GM19240 (cell line): Measurements from ENCODE around the gene STAMBP.
"Not testable (repeated sequence)": the region's sequence is repeated elsewhere in the genome, so short reads cannot be mapped to it uniquely, and the experiment has no call there.

ENCODE experiments used
- DNase-seq: peaks from one replicate; pipeline ENCODE4 v3.0.0; 2011; ENCODE audit warnings: low spot score; ENCODE audit not compliant: insufficient read length

The STAMBP gene

GRCh38 chr2:73828818-73829570 lies at the start of gene STAMBP:
STAMBP (plus strand) TSS chr2:73828961; CDS start chr2:73830857, 1,896 bp downstream.
- DNase-seq: peak; percentile 83

DNA sequence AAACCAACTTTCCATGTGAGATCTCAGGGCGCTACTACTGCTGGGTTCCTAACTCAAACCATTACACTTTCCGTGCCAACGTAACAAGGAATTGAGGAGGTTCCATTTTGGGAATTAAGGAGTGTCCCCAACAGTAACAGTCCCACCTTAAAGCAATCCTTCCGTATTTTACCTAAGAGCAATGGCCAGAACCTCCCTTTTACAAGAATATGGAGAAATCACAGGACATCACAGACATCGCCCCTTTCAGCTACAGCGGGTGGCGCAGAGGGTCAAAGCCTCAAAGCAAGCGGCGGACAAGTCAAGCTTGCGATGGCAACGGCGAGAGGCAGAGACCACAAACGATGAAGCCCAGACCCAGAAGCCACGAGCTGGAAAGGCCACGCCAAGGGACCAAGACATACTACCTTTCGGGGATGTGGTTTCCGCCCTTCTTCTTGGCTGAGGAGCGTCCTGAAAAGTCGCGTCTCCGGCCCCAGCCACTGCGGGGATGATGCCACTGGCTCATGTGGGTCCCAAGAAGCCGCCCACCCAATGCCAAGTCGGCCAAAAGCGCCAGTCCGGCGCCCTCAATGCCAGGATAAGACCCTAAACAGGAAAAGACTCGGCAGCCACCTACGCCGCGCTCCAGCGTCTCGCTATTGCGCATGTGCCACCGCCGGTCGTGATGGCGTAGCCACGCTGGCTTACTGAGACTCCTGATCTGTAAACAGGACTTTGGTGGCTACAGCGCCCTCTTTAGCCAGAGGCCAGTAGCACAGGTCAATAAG lies 49.1 kb upstream of the STAMBP start, which contains the start of gene DUSP11:
DUSP11 (minus strand) TSS at position 637 of the 770 bp plus-strand sequence; CDS start at position 508, 129 bp downstream.
- peak; percentile 88 for DNase-seq

- DNase-seq: no peak
Observed at GRCh38 chr2:73780237-73780582, 48.6 kb upstream of the STAMBP start.

GRCh38 chr2:73783402-73783801 lies 45.4 kb upstream of the STAMBP start:
- not testable (repeated sequence) for DNase-seq

DNA sequence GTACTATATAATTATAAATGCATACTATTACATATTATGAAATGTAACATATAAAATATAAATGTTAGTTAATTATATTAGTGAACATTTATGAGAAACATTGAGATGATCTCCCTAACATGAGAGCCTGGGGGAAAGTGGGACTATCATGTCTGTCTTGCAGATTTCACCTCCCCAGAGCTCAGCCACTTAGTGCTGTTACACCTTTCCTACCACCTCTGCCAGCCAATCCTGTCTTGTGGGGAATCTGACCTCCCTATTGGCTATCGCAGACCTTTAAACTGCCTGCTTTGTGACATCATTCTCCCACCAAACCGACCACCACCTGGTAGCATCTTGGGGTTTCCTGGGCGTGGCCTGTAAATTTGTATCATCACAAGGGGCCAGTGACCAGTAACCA lies 44.9 kb upstream of the STAMBP start, which contains the start of gene C2orf78:
C2orf78 (plus strand) TSS at position 301 of the 400 bp plus-strand sequence. CDS start 127 bp downstream, outside the sequence.
- not testable (repeated sequence) for DNase-seq

- DNase-seq: no peak
Observed at GRCh38 chr2:73811878-73812277, 16.9 kb upstream of the STAMBP start.

DNA sequence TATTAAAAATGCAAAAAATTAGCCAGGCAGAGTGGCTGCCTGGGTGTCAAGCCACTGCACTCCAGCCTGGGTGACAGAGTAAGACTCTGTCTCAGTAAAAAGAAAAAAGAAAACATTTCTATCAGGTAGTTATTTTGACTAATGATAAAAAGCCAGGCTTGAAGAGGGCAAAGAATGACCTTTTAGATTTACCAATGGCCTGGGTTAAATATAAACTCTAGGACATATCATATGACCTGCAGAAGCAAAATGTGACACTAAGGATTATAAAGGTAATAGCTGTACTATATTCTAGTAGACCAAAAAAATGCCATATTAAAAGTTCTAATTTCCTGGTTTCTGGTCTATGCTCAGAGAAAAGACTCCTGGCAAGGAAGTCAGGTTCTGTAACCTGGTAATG lies 16.1 kb upstream of the STAMBP start:
- DNase-seq: no peak

- no peak for DNase-seq
Observed at GRCh38 chr2:73818296-73818695, 10.5 kb upstream of the STAMBP start.

GRCh38 chr2:73821227-73821626 lies 7.5 kb upstream of the STAMBP start:
- DNase-seq: no peak

DNA sequence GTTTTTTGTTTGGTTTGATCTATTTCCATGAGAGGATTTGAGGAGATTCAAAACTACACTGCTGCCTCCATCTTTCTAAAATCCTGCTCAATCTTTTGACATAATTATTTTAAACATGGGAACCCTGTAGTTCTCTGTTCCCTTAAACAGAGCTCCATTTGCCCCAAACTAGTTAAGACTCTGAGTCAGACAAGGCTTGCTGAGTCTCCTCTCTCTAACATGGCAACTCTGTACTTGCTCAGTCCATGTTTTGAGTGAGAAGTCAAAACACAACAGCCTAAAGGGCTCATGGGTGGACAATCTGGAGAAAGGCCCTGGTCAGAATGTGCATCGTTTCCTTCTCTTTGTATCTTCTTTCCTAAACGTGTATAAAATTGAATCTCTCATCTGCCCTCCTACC lies 7.1 kb upstream of the STAMBP start:
- no peak for DNase-seq

- DNase-seq: no peak
Observed at GRCh38 chr2:73822276-73822675, 6.5 kb upstream of the STAMBP start.

GRCh38 chr2:73822991-73823390 lies 5.8 kb upstream of the STAMBP start:
- DNase-seq: no peak

- no peak for DNase-seq
Observed at GRCh38 chr2:73823416-73823815, 5.3 kb upstream of the STAMBP start.

DNA sequence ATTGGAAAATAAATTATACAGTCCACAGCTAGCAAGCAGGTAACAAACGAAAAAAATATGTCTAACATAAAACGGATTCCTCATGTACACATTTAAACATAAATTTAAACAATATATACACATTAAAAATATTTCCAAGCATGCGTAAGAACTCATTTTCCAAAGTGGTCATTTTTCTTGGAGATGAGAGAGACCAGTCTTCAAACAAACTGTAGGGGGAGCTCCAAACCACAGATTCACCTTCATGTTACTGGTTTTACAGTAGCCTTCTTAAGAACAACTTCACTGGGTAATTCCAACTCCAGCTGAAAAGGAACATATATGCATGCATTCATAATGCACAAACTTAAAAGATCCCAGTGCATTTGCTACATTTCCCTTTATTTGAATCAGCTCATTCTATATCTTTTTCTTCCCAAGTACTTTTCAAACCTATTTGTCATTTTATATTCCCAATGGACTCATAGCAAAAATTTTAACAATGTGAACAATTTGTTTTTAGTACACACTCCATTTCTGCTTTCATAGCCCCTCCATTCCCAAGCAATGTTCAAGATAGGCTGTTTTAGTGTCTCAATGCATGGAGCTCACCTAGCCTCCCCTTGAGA lies 4.7 kb upstream of the STAMBP start:
- no peak for DNase-seq

GRCh38 chr2:73825408-73825807 lies 3.4 kb upstream of the STAMBP start:
- no peak for DNase-seq

DNA sequence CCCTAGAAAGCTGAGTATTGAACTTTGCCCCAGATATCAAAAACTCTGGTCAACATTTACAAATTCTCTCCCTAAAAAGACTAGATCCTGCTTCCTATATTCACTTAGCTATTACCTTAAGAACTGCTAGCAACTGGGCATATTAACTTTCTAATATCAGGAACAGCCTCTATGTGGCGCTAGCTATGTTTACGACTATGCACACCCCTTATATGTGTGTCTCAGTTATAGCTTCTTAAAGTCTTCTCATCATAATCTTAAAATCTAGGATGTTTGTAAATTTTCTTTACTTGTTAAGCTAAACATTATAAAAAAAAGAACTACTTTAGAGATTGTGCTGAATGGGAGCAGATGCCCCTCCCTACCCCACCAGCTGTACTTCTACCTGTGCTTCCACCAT lies 1.7 kb upstream of the STAMBP start:
- DNase-seq: no peak

GRCh38 chr2:73827660-73828388 lies 937 bp upstream of the STAMBP start:
- no peak for DNase-seq

GRCh38 chr2:73828389-73828817 lies 358 bp upstream of the STAMBP start:
- DNase-seq: no peak

- DNase-seq: no peak
Observed at GRCh38 chr2:73830871-73831401, 2.2 kb downstream of the STAMBP start.

- DNase-seq: no peak
Observed at GRCh38 chr2:73832930-73833329, 4.2 kb downstream of the STAMBP start.
